ENCODE results near the gene ALDH3A1. TPM values are rescaled to one million over a fixed set of nuclear protein-coding genes. Genes with fewer than 3 reads are reported as not detected.

The ALDH3A1 gene
- polyA plus RNA-seq, 1 donor = 0.18 TPM

GRCh38 chr17:19702217-19702641 is 45.9 kb downstream of the ALDH3A1 start:
- no peak for DNase-seq

Other genes with a start within 250 kb of the ALDH3A1 start
- gene SLC47A1, start 214.4 kb downstream of the ALDH3A1 start, polyA plus RNA-seq (ENCODE audit: insufficient read length) = 1.3 TPM
- gene ALDH3A2, start 99.5 kb downstream of the ALDH3A1 start, polyA plus RNA-seq (ENCODE audit: insufficient read length) = 37.3 TPM
- 0.27 TPM for gene SLC47A2, start 31.7 kb downstream of the ALDH3A1 start, polyA plus RNA-seq (ENCODE audit: insufficient read length)
- 28.2 TPM for gene ULK2, start 119.6 kb upstream of the ALDH3A1 start, polyA plus RNA-seq (ENCODE audit: insufficient read length)
- 16.5 TPM for gene AKAP10, start 229.5 kb upstream of the ALDH3A1 start, polyA plus RNA-seq (ENCODE audit: insufficient read length)

All from hindlimb muscle (tissue), 1 donor.